Measurements from ENCODE around the gene OR7D2.

The OR7D2 gene

GRCh38 chr19:9219489-9219888, 40.7 kb downstream of the OR7D2 start, which contains the start of gene OR7D4:
Gene OR7D4, minus strand, starts transcription at chr19:9219589. Its CDS starts 4,752 bp downstream, at chr19:9214837.
- no peak for DNase-seq
